ENCODE data around the gene WNT8A.

Gene WNT8A

DNA sequence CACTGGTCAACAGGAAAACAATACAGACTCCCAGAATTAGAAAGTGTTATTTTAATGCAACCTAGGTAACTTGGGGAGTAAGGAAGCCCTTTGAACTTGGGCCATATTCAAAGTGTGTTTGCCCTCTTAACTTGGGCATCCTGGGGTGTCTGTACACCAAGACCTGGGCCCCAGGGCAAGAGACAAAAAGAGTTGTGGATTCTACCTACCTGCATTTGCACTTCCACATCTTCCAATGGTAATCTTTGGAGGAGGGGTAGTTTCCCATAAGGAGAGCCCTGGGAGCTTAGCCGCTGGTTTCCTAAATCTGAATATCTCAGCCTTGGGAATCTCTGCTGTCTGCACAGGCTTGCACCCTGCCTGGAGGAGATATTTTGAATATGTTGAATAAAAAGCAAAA is 8.5 kb downstream of the WNT8A start:
- DNase-seq: no peak

DNA sequence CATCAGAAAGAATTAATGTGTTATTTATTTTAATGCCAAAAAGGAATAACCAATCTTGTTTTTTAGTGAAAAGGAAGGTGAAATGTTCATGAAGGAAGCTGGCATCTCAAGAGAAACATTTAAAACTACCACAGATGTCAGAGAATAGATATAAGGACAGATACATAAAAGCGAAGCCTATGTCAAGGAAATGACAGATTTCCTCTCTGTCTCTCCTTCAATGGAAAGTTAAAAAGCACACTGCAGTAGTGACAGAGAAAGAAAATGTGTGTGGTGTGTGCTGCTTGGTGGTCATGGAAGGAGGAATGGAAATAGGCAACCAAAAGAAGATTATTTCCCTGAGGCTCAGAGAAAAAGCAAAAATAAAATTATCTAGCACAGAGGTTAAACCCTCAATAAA is 9.2 kb downstream of the WNT8A start:
- DNase-seq: no peak

DNA sequence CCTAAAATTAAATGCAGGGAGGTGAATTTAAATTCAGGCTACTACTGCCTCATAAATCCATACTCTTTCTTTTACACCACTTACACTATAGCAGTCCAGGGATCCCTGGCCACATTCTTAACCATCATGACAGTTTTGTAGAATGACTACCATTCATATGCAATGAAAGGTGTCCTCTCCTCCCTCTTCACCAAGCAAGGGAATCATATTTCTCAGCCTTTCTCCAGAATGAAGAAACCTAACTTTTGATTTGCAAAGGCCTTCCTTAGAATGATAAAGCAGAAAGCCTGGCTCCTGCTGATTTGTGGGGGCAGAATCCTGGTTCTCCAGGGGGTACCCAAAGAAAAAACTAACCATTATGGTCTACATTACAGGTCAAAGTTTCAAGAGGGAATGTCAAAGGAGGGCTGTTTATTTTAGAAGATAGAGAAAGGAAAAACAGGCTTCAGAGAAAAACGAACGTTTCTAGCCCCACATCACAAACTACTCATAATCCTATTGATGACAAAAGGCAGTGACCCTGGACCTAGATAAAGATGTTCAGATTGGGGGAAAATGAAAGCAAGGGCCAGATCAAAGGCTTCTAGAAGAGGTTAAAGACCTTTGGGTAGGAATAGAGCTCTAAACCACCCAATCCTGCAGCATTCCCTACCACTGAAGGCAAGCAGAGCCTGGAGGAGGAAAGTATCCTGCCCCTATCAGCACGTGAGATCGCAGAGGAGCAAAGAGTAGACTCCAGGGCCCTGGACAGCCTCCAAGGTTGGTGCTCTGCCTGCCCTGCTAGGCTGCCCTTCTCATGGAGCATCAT is 11.5 kb downstream of the WNT8A start:
- no peak for DNase-seq

DNA sequence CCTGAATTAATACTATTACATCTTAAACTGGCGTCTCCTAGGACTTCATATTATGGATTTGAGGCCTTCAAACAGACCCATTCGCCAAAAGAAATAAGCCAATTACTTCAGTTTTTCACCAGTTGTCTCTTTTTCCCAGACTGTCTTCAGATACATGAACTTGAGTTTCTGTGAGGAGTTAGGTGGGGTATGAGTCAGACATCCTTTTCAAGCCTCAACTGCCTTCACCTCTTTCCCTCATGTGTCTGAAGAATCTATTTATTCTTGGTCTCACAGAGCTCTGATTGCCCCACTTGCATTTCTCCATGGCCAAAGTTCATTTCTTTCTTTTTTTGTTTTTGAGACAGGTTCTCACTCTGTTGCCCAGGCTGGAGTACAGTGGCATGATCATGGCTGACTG is 12.5 kb downstream of the WNT8A start:
- DNase-seq: no peak

DNA sequence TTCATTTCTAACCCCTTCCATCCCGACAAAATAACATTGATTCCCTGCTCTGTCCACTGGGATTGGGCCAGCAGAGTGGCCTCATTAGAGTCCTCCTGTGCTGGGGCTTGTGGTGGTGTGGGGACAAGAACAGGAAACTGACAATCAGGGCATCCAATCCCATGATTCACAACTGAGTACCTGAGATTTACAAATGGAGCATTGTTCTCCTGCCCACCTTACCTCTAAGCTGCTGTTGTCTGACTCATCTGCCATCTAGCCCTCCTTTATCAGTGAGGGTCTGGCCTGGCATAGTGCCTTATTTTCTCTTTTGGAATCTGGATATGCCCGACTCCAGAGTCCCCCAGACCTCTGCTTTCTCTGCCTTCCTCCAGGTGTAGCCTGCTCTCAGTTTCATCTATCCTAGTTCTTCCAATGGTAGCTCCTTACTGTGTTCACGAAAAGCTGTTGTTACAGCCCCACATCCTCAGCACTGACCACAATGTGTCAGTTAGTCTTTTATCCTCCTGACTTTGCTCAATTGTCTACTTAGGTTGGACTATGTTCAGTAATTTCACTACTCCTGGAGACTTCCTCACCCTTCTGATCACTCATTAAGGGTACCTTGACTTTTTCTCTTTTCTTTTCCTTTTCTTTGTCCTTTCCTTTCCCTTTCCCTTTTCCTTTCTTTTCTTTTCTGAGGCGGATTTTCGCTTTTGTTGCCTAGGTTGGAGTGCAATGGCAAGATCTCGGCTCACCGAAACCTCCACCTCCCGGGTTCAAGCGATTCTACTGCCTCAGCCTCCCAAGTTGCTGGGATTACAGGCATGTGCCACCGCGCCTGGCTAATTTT is 13.4 kb downstream of the WNT8A start:
- DNase-seq: no peak

DNA sequence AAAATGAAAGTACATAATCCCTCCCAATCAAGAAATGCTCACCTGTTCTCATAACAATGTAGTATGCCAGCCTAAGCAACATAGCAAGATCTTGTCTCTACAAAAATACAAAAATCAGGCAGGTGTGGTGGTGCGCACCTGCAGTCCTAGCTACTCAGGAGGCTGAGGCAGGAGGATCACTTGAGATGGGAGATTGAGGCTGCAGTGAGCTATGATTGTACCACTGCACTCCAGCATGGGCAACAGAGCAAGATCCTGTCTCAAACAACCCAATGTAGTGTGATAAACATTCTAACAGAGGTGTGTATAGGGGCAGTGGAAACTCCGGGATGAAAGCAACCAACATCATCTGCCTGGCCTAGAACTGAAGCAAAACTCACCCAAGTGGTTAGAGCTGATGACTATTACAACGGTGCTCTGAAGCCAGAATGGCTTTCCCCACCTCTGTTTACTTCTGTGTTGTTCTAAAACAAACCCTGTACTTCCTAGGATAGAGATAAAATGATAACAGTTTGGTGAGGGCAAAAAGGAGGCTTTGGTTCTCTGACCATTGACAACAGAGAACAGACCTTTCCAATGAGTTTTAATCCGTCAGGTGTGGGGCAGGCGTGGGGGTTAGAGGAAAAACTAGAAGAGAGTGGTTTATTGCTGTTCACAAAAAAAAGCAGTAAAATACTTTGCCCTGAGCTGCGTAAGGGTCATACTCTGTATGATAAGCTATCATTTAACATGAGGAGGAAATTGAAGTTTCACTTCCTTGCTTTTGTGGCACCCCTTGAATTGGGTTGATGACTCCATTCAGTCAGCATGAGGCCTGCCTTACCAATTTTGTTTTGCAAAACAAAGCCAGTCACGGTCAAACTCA is 18.9 kb downstream of the WNT8A start:
- DNase-seq: no peak

DNA sequence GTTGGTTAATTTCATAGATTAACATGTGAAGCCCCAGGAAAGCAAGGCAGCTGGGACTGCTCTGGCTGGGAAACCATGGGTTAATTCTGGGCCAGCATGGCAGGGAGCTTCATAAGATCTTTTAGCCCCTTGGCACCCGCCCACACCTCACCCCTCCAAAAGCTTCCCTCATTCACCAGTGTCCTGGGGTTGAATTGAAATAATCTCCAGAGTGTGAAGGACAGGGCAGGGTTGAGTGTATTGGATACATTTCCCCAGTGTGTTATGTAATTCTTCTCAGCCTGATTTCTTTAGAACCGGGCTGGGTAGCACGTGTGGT is 19.4 kb downstream of the WNT8A start:
- DNase-seq: no peak

DNA sequence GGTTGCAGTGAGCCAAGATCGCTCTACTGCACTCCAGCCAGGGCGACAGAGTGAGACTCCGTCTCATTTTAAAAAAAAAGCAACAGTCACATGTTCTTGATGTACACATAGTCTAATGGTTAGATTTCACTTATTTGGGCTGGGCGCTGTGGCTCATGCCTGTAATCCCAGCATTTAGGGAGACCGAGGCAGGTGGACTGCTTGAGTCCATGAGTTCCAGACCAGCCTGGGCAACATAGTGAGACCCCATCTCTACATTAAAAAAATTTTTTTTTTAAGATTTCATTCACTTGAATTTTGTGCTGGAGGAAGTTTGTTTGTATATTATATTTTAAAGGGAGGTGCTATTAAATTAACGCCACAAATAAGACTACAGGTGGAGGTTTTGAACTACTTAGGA is 21.9 kb downstream of the WNT8A start:
- DNase-seq: no peak

DNA sequence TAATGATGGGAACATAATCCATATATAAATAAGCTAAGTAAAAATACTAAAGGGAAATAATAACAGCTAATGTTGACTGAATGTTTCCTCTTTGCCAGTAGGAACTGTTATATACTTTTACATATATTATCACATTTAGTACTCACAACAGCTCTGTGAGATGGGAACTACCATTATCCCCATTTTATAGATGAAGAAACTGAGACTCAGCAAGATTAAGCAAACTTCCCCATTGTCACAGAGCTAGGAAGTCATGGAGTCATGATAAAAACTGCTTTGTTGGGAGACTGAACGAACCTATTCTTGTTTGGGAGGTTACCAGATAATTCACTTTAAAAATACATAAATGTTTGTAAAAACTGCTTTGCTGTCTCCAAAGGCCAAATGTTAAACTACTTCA is 23.4 kb downstream of the WNT8A start:
- DNase-seq: no peak

DNA sequence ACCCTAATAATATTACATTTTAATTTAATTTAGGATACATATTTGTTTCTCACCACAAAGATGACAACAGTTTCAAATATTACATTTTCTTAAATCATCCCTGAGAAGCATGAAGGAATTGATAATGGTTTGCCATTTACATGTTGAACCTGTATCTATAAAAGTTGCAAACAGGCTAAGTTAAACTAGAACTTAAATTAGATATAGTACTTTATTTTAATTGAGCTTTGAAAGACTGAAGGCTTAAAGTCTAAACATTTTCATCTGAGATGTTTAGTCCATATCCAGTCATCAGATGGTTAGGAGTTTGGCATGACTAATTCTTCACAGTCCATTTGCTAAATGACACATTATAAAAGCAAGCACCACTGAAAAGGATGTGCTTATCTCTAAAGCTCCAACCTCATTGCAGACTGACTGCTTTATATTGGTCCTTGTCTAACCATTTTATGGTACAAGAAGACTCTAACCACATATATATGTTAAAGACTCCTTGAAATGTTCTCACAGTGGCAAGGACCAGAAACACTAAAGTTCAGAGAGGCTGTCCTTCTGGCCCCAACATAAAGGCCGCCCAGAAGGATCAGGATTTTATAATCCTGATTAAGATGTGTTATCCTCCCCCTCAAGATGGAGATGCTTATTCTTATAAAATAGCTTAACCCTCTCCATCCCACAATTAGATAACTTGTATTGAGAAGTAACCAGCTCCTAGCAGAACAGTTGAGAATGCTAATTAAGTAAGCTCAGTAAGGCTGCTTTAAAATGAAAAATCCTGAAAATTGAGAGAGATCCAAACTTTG is 25.8 kb downstream of the WNT8A start:
- no peak for DNase-seq

DNA sequence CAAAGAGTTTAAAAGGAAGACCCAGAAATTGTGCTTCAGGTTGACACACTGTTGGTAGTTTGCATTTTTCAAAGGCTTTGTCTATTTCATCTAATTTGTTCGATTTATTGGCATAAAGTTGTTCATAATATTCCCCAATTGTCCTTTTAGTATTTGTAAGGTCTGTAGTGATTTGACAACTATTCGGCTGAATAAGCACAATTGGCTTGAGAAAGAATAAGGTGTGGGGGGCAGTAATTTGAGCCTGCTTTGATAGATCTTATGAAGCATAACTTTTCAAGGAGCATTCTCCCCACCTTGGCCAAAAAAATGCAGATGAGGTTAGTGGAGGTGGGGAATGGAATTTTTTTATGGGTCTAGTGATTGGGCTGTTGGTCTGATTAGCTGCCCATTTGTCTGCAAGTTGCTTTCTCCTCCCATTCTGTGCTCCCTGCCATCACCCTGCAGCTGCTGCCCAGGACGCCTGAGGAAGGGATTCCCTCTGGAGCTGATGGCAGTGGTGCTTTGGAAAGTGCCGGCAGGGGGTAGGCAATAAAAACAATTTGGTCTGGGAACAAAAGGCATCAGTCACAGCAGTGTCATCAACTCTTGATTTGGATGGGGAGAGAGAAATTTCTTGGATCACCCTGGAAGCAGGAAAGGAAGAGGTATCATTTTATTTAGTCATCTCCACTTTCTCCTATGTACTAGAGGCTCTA is 26.6 kb downstream of the WNT8A start:
- DNase-seq: no peak

DNA sequence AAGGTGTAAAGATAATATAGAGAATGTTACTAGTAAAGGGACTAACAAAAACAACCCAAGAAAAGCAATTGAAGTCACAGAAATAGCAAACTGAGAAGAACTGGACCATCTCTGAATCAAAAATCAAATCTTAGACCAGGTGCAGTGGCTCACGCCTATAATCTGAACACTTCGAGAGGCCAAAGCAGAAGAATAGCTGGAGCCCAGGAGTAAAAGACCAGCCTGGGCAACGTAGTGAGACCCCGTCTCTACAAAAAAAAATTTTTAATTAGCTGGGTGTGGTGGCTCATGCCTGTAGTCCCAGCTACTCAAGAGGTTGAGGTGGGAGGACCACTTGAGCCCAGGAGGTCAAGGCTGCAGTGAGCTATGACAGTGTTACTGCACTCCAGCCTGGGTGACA is 27.3 kb downstream of the WNT8A start:
- no peak for DNase-seq

DNA sequence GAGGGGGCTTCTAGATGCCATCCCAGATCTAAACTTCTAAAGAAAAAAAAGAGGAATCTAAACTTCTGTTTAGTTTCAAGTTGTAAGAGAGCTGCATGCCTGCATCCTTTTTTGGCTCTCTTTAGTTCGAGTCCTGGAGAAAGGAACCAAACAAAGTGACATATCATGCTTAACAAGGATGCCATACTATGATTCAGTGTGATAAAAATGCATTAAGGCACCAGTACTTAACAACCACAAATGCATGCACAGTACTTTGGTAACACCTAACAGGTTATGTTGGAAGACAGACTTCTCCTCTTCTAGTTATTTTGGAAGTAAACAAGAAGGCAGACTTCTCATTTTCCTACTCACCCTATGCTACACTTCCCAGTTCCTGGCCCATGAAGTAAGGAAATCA is 28.1 kb downstream of the WNT8A start:
- DNase-seq: no peak

DNA sequence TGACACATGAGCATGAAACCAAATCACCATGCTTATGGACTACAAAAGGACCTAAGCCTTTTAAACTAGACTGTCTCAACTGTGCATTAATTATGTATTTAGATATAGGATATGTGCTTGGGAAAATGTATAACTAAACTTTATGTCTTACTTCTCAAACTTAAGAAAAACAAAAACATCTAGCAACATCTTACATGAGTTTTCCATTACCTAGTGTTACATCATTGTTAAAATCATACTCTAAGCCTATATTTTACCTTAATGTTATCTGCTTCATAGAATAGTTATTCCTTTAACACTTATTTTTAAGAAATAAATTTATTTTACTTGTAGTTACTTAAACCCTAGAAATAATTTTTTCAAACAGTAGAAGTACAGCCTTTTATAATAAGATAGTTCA is 31.4 kb downstream of the WNT8A start:
- DNase-seq: no peak

DNA sequence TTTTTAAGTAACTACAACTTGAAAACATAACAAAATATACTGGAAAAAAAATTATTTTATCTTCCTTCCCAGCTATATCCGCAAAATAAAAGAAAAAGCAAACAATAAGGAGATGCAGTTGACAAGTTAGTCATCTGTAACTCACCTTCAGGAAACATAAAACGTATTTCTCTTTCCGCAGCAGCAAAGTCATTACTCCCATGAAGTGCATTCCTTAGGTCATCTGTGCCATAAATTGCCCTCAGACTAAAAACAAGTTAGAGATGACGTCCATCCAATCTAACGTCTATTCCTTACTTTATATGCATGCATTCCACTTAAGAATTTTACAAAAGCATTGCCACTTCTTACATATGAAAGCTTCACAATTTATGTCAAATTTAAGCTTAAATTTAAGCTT is 44.5 kb downstream of the WNT8A start:
- no peak for DNase-seq

DNA sequence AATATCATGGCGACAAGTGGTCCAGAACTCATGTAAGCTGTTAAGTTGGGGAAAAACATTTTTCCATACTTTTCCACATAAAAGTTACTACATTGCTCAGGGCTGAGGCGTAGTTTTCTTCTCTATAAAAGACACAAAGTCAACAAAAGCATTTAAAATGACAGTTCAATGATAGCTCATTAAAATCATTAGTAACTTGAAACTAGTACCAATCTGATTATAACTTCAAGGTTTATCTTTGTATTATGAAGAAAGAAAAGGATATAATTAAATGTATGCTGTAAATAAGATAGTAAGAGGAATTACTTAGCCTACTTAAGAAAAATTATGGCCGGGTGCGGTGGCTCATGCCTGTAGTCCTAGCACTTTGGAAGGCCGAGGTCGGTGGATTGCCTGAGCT is 45.5 kb downstream of the WNT8A start:
- DNase-seq: no peak

DNA sequence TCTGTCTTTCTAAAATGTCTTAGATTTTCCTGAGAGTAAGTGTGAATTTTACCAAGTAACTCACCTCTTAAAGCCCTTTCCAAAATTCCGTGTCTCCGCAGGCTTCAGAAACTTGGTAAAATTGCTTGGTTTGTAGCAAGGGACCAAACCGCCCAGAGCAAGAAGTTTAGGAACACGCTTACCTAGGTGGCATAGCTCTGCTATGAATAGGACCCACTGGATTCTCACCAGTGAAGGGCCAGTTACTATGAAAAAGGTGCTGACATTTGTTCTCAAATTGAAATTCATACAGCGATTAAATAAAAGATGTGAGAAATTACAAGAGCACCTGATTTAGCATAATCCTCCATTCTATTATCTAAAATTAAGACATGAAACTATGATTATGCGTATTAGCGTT is 48.7 kb downstream of the WNT8A start:
- DNase-seq: no peak

DNA sequence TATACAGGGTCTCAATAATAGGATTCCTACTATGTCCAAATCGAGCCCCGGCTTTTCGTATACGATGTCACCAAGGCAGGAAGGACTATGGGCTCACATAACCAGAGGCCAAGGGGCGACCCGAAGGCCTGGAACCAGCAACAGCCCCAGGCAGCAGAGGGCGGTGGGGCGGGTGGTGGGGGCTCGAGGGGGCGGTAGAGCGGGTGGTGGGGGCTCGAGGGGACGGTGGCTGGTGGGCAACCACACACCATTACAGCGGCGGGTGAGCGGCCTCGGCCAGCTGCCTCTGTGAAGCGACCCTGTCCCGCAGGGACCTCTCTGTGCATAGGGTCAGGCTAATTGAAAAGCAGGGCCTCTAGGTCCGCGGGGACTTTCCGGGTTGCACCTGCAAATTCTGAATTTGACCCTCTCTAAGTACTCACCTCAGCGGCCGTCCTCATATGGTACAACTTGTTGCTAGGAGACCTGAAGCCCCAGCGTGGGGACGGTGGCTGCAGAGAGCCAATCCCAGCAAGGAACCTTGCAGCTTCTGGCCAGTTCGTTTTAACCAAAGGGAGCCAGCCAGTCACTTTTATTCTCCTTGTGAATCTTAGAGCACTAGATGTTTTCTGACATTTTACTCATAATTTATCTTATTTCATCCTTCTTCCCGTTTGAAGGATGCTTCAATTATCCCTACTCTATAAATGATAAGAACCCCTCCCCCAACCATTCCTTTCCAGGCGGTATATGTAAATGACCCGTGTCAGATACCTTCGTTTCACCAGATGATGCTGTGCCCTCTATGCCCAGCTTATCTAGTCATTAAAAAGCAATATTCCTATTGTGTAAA is 55.3 kb downstream of the WNT8A start, which contains the start of gene NME5:
Gene NME5, minus strand, starts transcription at position 480 of the 832 bp plus-strand sequence. CDS start 648 bp downstream, outside the sequence.
- no peak for DNase-seq

DNA sequence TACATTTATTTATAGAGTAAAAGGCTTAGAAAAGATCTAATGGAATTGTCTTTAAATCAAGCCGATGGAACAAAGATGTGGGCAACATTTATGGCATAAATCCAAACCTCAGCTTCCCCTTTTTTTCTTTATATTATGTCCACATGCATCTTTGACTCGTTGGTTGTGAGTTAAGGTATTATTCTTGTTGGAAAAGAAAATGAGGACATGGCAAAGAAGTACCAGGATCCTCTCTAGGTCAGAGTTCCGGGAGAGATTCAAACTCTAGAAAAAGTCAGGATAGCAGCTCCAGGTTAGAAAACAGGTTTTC is 55.9 kb downstream of the WNT8A start:
- DNase-seq: peak; percentile 2

DNA sequence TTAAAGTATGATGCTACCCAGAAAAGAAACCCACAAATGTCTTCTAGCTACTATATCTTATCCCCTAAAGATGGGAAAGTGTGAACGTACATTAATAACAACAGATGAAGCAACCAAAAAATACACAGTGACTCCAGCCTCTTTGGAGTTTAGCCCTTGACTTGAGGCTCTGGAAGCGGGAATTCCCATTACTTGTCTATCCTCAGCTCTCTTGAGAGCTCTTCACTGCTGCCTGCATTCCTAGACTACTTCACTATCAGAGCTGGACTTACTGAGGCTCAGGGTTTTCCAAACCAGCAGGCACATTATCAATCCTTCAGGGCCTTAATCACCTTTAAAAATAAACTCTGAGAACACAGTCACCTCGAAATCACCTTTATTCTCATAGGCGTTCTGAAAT is 56.4 kb downstream of the WNT8A start:
- DNase-seq: no peak

Measured in GF-D8 (cell line).